Measurements from ENCODE around the gene ZNF451.

The ZNF451 gene

GRCh38 chr6:57165080-57165479, 75.1 kb downstream of the ZNF451 start:
- H3K4me3 ChIP-seq (ENCODE audit: control insufficient read depth, low read depth, low read length): no peak overlapping the region
- no peak for DNase-seq (ENCODE audit: low read depth)
- TF ChIP-seq CTCF (conservative IDR thresholded peaks at IDR 0.05; ENCODE audit: control insufficient read depth, insufficient read depth, low read depth, low read length): no peak

- H3K4me3 ChIP-seq (ENCODE audit: control insufficient read depth, low read depth, low read length): peak within 1 kb of the TSS; percentile 97
- no peak for TF ChIP-seq CTCF (conservative IDR thresholded peaks at IDR 0.05; ENCODE audit: control insufficient read depth, insufficient read depth, low read depth, low read length)
Observed at GRCh38 chr6:57172136-57173055, 82.4 kb downstream of the ZNF451 start, which contains the start of gene BAG2. Gene BAG2 (plus strand): TSS chr6:57172326. CDS start chr6:57172698, 372 bp downstream.

GRCh38 chr6:57173056-57173885, 83.3 kb downstream of the ZNF451 start:
- no peak for DNase-seq (ENCODE audit: low read depth)
- no peak for TF ChIP-seq CTCF (conservative IDR thresholded peaks at IDR 0.05; ENCODE audit: control insufficient read depth, insufficient read depth, low read depth, low read length)

More at GRCh38 chr6:57172136-57173055, 82.4 kb downstream of the ZNF451 start, which contains the start of gene BAG2:
- peak; percentile 89 for DNase-seq (ENCODE audit: low read depth)

GRCh38 chr6:57173886-57174510, 84.0 kb downstream of the ZNF451 start:
- peak; percentile 87 for DNase-seq (ENCODE audit: low read depth)
- TF ChIP-seq CTCF (conservative IDR thresholded peaks at IDR 0.05; ENCODE audit: control insufficient read depth, insufficient read depth, low read depth, low read length): no peak
- peak overlapping the region; percentile 97 for H3K4me3 ChIP-seq (ENCODE audit: control insufficient read depth, low read depth, low read length)

More at GRCh38 chr6:57173056-57173885, 83.3 kb downstream of the ZNF451 start:
- H3K4me3 ChIP-seq (ENCODE audit: control insufficient read depth, low read depth, low read length): peak overlapping the region; percentile 97

- DNase-seq (ENCODE audit: low read depth): no peak
- TF ChIP-seq CTCF (conservative IDR thresholded peaks at IDR 0.05; ENCODE audit: control insufficient read depth, insufficient read depth, low read depth, low read length): no peak
- peak overlapping the region; percentile 97 for H3K4me3 ChIP-seq (ENCODE audit: control insufficient read depth, low read depth, low read length)
Observed at GRCh38 chr6:57174511-57174907, 84.5 kb downstream of the ZNF451 start.

All from fibroblast of mammary gland (primary cell).